ENCODE results near the gene PDXDC1.
"Not testable (repeated sequence)": the region's sequence is repeated elsewhere in the genome, so short reads cannot be mapped to it uniquely, and the experiment has no call there.

The PDXDC1 gene

DNA sequence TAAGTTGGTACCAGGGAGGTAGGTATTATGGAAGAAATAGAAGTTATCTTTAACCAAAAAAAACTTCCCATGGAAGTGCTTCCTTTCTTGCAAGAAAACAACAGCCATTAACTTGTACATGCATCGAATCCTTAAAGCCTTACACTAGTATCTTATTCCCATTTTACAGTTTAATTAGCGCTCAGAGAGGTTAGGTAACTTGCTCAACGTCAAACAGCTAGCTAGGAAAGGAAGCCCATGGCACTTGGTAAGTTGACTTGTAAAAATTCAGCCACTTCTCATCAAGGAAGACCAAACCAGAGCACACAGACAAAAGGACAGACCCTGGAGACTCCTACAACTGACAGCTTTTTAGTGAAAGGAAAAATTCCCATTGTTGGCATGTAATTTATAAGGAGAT is 84.5 kb downstream of the PDXDC1 start:
- DNase-seq (ENCODE audit: low read depth in 2 of 2, low spot score in 1 of 2) = no peak

DNA sequence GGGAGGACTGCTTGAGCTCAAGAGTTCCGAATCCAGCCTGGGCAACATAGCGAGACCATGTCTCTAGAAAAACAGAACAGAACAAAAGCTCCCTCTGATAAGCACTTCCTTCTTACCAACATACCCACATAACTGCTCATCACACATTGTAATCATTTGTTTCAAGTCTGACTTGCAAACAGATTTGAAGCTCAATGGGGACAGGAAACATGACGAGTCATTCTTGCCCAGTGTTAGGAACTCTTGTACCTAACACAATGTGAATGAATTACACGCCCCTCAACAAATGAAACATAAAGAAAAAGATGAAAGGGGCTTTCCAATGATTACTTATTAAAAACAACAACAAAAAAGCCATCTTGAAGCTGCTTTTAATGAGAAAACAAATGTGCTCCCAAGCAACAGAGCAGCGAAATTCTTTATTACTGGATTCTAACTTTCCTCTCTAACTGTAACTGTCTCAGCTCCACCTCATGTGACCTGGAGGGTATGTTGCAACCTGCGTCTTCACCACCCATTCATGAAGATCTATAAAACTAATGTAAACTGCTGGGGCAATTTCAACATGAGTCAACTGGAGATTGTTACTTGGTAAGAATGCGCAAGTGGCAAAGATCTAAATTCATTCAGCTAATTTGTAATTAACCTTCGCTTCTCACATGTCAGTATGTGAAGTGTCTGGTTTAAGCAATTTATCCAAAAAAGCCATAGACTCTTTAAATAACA is 87.4 kb downstream of the PDXDC1 start:
- not testable (repeated sequence) for DNase-seq (ENCODE audit: low read depth in 2 of 2, low spot score in 1 of 2)

DNA sequence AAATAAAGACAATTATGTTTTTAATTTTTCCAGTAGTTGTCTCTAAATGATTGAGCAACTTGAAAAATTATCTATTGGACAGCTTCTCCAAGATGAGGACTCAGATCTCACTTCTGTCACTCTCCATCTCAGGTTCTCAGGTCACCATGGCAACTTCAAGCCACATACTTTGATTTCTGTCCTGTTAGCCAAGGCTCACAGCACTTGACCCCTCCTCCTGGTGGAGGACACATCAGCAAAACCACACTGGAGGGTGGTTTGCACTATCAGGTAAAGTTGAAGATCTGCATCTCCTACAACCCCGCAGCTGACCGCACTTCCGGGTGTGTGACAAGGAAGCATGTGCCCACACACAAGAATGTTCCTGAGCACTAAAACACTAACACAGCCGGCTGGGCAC is 91.1 kb downstream of the PDXDC1 start:
- not testable (repeated sequence) for DNase-seq (ENCODE audit: low read depth in 2 of 2, low spot score in 1 of 2)

DNA sequence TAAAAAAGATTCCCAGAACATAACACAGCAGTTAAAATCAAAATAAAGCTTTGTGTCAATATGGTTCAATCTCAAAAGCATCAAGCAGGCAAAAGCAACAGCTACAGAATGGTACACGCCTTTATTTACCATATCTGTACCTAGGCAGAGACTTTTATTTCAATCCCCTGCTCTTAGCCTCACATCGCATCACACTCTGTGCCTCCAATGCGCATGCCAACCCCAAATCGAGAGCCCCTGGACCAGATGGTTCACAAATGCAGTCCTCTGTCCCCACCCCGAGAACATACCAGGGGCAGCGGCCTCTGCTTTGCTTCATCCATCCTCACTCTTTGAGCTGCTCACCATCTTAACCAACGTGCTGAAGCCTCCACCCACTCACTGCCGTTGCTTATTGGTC is 91.9 kb downstream of the PDXDC1 start:
- not testable (repeated sequence) for DNase-seq (ENCODE audit: low read depth in 2 of 2, low spot score in 1 of 2)

DNA sequence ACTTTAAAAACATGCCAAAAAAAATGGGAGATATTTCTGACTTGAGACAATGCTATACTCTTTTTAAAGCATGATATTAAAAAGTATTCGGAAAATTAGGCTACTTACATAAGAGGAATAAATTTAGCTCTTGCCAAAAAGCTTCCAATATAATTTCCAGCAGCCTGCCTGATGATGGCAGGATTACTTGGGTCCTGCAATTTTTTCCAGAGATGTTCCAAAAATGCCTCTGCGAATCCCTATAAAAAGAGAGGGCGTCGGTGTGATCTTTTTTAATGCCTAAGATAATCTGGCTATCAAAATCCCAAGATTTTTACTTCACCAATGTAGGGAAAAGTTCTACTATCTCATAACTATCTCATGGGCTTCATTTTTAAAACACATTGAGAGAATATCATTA is 96.2 kb downstream of the PDXDC1 start:
- DNase-seq (ENCODE audit: low read depth in 2 of 2, low spot score in 1 of 2) = not testable (repeated sequence)

DNA sequence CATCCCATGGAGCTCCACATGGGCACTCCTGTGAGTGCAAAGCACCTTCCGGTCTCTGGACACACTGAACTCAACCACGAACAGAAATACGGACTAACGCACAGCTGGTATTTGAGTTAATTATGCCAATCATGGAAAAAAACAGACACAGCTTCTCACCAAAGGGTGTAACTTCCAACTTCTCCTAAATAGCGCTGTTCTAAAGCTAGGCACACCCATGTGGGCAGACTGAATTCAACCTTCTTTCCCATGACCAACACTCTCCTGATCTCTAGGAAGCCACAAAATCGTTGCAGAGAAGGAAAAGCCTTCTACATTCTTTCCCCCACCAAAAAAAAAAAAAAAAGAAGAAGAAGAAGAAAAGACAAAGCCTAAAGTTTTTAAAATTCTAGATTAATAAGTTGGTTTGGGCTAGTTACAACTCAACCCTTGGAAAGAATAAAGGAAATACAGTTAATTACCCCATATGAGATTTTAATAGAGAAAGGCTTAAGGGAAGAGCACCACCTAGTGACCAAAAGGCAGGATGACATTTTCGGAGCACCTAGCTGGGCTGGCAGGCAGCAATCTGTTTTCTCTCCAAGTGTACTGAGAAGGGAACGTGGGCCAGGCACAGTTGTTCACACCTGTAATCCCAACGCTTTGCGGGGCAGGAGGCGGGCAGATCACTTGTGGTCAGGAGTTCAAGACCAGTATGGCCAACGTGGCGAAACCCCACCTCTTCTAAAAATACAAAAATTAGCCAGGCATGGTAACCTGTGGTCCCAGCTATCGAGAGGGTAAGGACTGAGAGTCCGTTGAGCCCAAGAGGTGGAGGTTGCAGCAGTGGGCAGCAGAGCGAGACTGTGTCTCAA is 97.3 kb downstream of the PDXDC1 start:
- not testable (repeated sequence) for DNase-seq (ENCODE audit: low read depth in 2 of 2, low spot score in 1 of 2)

DNA sequence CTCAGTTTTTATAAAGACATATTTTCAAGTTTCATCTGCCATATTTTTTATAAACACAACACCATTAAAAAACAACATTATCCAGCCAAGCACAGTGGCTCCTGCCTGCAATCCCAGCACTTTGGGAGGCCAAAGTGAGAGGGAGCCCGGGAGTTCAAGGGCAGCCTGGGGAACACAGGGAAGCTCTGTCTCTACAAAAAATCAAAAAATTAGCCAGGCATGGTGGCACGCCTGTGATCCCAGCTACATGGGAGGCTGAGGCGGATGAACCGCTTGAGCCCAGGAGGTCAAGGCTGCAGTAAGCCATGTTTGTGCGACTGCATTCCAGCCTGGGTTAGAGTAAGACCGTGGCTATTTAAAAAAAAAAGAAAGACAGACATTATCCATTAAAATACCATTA is 98.3 kb downstream of the PDXDC1 start:
- no peak for DNase-seq (ENCODE audit: low read depth in 2 of 2, low spot score in 1 of 2)

DNA sequence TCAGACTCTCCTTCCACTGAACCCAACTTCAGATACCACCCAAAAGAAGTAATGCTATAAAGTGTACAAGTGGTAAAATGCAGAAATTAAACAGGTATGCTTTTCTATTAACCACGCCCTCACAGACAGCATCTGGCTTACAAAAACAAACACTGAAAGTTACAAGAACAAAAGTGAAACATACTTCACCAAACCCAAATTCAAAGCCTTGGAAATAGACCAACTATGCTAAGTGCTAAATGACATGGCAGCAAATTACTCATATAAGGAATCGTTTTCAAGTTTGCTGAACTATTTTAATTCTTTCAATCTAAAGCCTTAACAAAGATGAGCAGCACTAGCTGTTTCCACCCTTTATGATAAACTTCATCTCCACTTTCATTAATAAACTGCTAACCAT is 101.3 kb downstream of the PDXDC1 start:
- not testable (repeated sequence) for DNase-seq (ENCODE audit: low read depth in 2 of 2, low spot score in 1 of 2)

DNA sequence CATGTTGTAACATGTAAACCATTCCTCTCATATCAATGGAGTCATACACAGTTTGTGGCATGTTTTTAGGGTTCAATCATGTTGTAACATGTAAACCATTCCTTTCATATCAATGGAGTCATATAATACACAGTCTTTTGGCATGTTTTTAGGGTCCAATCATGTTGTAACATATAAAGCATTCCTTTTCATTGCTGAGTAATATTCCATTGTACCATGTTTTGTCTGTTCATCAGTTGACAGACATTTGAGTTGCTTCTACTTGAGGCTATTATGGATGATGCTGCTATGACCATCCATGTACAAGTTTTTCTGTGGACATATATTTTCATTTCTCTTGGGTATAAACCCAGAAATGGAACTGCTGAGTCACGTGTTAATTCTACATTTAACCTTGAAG is 106.1 kb downstream of the PDXDC1 start:
- DNase-seq (ENCODE audit: low read depth in 2 of 2, low spot score in 1 of 2) = not testable (repeated sequence)

DNA sequence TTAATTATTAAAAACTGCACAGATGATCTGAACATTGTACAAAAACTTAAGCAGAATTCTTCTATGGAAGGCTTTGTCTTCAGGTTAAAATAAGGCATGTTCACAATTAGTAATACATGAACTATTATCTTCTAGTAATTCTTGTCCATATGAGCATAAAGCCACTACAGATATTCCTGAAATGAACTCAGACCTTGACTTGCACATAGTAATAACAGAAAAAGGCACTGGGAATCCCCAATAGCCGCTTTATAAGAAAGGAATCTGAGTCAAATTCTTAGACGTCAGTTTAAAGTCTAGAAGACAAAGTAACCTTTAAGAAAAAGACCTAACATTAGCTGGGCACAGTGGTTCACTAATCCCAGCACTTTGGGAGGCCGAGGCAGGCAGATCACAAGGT is 108.0 kb downstream of the PDXDC1 start:
- not testable (repeated sequence) for DNase-seq (ENCODE audit: low read depth in 2 of 2, low spot score in 1 of 2)

DNA sequence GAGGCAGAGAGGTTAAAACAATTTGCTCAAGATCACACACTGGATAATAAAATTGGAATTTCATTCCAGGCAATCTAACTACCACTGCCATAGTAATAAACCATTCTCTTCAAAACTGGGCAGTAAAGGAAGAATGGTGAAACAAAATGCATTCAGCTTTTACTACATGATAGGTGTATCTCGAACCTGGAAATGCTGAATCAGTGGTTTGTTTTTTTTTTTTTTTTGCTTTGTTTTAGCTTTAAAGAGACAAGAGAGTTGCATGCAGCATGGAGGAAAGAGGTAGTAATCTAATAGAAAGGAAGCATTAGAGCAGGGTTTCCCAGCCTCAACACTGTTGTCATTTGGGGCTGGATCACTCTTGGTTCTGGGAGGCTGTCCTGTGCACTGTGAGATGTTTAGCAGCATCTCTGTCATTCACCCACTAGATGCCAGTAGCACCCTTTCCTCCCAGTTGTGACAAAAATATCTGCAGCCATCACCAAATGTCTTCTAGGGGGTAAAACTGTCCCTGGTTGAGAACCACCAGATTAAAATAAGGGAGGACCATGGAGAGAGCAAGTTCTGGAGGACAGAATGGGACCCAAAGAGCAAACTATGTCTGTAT is 115.9 kb downstream of the PDXDC1 start:
- not testable (repeated sequence) for DNase-seq (ENCODE audit: low read depth in 2 of 2, low spot score in 1 of 2)

DNA sequence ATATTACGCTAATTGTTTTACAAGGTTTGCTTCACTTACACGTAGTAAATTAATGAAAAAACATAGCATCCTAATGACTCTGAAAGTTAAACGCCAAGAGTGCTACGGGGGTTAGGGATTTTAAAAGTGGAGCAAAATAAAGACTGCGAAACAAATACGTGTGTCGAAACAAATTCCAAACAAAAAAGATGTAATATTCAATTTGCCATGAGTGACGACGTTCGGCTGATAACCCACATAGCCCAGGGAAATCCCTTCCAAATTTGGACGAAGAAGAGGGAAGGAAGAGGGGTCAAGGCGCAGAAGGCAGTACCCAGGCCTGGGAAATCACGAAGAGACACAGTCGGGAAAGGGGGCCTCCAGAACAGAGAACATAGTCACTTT is 118.7 kb downstream of the PDXDC1 start:
- DNase-seq (ENCODE audit: low read depth in 2 of 2, low spot score in 1 of 2) = not testable (repeated sequence)

DNA sequence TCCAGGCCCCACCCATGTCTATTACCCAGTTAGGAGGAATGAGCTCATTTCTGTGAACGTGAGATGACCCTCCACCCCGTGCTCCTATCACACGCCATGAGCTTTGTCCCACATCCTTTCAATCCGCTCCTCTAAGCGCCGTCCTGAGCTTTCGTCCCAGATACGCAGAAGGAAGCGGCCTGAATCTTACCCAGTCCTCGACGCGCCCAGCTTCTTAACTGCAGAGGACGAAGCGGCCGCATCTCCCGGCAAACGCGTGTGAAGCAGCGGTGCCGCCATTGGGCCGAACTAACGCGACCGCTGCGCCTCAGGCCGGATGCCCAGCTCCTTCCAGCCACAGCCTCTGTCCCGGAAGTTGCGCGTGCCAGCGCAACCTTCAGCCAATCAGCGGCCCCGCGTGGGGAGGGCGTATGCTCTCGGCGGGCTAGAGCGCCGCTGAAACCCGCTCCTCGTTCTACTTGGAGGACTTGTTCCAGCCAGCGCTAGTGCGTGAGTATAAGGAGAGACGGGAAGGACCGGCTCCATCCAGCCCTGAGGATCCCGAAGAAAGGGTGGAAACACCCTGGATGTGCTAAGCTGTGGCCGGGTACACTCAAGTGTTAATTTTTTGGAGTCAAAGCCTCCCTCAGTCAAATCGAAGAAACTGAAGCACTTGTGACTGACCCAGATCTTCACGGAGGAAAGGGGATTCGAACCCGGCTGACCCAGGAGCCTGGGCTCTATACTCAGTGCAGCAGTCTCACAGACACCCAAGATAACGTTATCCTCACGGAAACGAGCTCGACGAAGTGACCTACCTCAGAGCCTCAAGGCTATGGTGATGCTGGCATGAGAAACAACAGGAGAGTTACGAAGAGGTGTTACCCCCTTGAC is 119.4 kb downstream of the PDXDC1 start, which contains the start of gene RRN3:
Gene RRN3 (minus strand): TSS at position 318 of the 873 bp plus-strand sequence. CDS start 39 bp downstream, at position 279.
- peak; percentile 54 to 72 for DNase-seq (ENCODE audit: low read depth in 2 of 2, low spot score in 1 of 2)

DNA sequence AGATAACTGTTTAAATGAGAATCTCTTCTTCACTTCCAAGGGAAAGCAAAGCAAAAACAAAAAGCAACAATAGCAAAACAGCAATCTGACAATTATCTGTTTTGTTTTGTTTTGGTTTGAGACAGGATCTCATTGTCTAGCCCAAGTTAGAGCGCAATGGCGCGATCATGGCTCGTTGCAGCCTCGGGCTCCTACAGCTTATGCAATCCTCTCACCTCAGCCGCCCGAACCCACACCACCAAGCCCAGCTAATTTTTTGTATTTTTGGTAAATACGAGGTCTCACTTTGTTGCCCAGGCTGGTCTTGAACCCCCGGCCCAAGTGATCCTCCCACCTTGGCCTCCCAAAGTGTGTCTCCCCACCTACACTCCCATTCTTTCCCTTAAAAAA is 121.8 kb downstream of the PDXDC1 start:
- not testable (repeated sequence) for DNase-seq (ENCODE audit: low read depth in 2 of 2, low spot score in 1 of 2)

DNA sequence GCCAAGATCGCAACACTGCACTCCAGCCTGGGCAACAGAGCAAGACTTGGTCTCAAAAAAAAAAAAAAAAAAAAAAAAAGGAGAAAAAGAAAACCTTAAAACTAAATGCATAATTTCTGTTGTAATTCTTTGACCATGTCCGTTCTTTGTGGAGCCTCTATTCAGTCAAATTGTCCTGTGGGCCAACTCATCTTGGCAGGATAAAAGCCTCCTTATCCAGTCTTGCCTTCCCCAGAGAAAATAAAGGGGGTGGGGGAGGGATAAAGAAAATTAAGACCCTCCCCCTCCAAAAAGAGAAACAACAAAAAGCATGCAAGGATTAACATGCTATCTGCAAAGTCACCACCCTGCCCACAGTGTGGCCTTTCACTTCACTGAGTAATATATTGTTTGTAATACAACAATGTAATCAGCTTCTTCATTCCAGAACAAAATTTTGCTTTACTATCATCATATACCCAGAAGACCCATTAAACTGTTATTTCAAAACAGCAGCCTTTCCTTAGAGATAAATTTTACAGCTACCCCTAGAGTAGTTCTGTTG is 124.6 kb downstream of the PDXDC1 start:
- DNase-seq (ENCODE audit: low read depth in 2 of 2, low spot score in 1 of 2) = not testable (repeated sequence)

DNA sequence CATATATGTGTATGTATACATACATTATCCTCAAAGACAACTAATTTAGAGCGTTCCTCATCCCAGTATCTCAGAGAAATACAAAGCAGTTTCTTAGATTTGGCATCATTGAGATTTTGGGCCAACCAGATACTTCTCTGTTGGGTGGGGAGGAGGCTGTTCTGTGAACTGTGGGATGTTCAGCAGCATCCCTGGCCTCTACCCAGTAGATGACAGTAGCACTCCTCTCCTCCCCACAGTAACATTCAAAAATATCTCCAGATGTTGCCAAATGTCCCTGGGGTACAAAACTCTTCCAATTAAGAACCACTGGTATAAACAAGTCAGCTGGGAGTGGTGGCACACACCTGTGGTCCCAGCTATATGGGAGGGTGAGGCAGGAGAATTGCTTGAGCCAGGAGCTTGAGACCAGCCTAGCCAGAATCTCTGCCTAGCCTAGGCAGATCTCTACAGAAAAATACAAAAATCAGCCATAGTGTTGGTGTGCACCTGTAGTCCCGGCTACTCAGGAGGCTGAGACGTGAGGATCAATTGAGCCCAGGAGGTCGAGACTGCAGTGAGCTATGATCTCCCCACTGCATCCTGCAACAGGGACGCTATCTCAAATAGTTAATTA is 125.7 kb downstream of the PDXDC1 start:
- DNase-seq (ENCODE audit: low read depth in 2 of 2, low spot score in 1 of 2) = not testable (repeated sequence)

DNA sequence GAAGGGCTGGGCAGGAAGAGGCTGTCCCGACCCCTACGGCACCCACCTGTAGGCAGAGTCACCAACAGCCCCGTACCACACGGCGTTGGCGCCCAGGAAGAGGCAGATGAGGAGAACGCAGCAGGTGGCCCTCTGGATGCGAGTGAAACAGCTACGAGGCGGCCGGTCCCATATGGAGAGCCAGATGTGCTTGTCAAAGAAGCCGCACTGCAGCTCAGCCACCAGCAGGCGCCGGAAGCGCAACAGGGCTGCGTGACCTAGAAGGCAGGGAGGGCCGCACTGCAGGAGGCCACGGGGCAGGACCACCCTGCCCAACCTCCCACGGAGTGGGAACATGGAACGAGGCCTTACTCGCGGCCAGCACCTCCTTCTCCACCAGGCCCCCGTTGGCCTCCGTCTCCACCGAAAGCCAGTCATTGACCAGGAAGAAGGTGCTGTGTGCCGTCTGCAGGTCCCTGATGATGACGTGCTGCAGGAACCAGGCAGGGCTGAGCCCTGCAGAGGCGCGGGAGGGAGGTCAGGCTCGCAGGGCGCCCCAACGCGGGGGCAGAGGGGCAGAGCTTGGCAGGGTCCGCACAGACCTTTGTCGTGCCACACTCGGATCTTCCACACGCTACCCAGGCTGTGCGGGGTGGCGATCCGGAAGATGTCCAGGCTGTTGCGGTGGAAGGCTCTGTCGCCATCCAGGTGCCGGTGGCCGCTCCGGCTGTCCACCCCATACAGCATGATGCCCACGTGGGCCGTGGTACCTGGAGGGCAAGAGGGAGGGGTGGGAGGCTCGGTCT is 153.0 kb downstream of the PDXDC1 start:
- DNase-seq (ENCODE audit: low read depth in 2 of 2, low spot score in 1 of 2) = not testable (repeated sequence)

DNA sequence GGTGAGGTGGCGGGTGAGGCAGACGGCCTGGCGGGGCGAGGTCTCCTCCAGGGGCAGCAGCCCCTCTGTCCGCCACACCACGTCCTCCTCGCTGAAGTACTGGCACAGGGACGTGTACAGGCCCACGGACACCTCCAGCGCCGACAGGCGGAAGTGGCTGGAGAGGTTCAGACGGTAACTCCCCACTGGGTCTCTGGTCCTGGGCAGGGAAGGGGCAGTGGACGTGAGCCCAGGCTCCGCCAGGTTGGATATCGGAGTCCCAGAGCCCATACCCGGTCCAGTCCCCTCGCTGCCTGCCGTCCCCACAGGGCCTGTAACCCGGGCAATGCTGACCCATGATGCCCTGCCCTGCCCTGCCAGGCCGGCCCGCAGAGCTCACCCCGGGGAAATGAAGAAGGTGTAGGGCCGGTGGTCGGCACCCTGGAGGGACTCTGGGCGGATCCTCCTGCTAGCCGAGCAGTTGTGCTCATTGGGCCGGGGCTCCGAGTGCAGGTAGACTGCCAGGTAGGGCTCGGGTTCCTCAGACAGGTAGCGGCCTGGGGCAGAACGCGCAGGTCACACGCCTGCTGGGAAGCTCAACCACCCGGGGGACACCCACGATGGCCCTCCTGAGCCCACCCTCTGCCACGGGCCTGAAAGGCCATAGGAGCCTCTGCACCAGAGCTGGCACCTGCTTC is 155.6 kb downstream of the PDXDC1 start:
- not testable (repeated sequence) for DNase-seq (ENCODE audit: low read depth in 2 of 2, low spot score in 1 of 2)

Measured in stimulated activated CD8-positive, alpha-beta memory T cell treated with anti-CD3 and anti-CD28 coated beads, Interleukin-4, amount 100 ng/mL, for 4 hours (primary cell).